Measurements from ENCODE around the gene FAM187B.
"Not testable (repeated sequence)": the region's sequence is repeated elsewhere in the genome, so short reads cannot be mapped to it uniquely, and the experiment has no call there.

FAM187B gene

GRCh38 chr19:35247526-35248309, 19.2 kb upstream of the FAM187B start:
- peak overlapping the region; percentile 27 for H2AFZ ChIP-seq (ENCODE audit: low read depth, low read length)
- H3K27me3 ChIP-seq (ENCODE audit: low read depth, low read length): peaks cover 40% of the 10 kb centered on the region
- peaks cover 3% of the 10 kb centered on the region; the same call in 1 of the 2 replicates for H3K9me3 ChIP-seq (ENCODE audit: insufficient read depth, low read length)
- no peaks in the 10 kb centered on the region for H3K79me2 ChIP-seq (ENCODE audit: low read length)
- H3K36me3 ChIP-seq (replicated peaks; ENCODE audit: low read depth, low read length): no peaks in the 10 kb centered on the region
- H3K9ac ChIP-seq (ENCODE audit: low read length): peak overlapping the region; percentile 46
- TF ChIP-seq CTCF (IDR thresholded peaks at IDR 0.05; ENCODE audit: low read depth, low read length) (peak; percentile 60), EZH2phosphoT487 (IDR thresholded peaks at IDR 0.05; ENCODE audit: low read depth) (no peak)
- peaks cover 10% of the 10 kb centered on the region for H3K4me1 ChIP-seq (ENCODE audit: low read length)
- H3K4me2 ChIP-seq (ENCODE audit: low read length): peak overlapping the region; percentile 98
- H3K4me3 ChIP-seq (ENCODE audit: low read length): peak overlapping the region; percentile 82
- H4K20me1 ChIP-seq (ENCODE audit: insufficient read depth, low read length): no peaks in the 10 kb centered on the region
- no peak overlapping the region for H3K27ac ChIP-seq (ENCODE audit: low read length)

GRCh38 chr19:35246466-35247092, 18.0 kb upstream of the FAM187B start:
- peaks cover 45% of the 10 kb centered on the region for H3K27me3 ChIP-seq (ENCODE audit: low read depth, low read length)
- no peak overlapping the region for H3K9ac ChIP-seq (ENCODE audit: low read length)
- H3K4me2 ChIP-seq (ENCODE audit: low read length): no peak overlapping the region
- no peak for TF ChIP-seq EZH2phosphoT487 (IDR thresholded peaks at IDR 0.05; ENCODE audit: low read depth)
- no peak for TF ChIP-seq CTCF (IDR thresholded peaks at IDR 0.05; ENCODE audit: low read depth, low read length)
- no peaks in the 10 kb centered on the region for H4K20me1 ChIP-seq (ENCODE audit: insufficient read depth, low read length)
- no peak overlapping the region for H2AFZ ChIP-seq (ENCODE audit: low read depth, low read length)
- peaks cover 8% of the 10 kb centered on the region for H3K9me3 ChIP-seq (ENCODE audit: insufficient read depth, low read length)
- peaks cover 10% of the 10 kb centered on the region for H3K4me1 ChIP-seq (ENCODE audit: low read length)
- H3K27ac ChIP-seq (ENCODE audit: low read length): no peak overlapping the region
- H3K36me3 ChIP-seq (replicated peaks; ENCODE audit: low read depth, low read length): no peaks in the 10 kb centered on the region
- H3K79me2 ChIP-seq (ENCODE audit: low read length): no peaks in the 10 kb centered on the region
- H3K4me3 ChIP-seq (ENCODE audit: low read length): no peak overlapping the region

- TF ChIP-seq CTCF (IDR thresholded peaks at IDR 0.05; ENCODE audit: low read depth, low read length) (no peak), EZH2phosphoT487 (IDR thresholded peaks at IDR 0.05; ENCODE audit: low read depth) (no peak)
- peaks cover 33% of the 10 kb centered on the region for H3K27me3 ChIP-seq (ENCODE audit: low read depth, low read length)
Measured at GRCh38 chr19:35241417-35241816, 12.9 kb upstream of the FAM187B start.

GRCh38 chr19:35240327-35240726, 11.8 kb upstream of the FAM187B start:
- H3K27ac ChIP-seq (ENCODE audit: low read length): no peak overlapping the region
- H3K9ac ChIP-seq (ENCODE audit: low read length): no peak overlapping the region
- H2AFZ ChIP-seq (ENCODE audit: low read depth, low read length): no peak overlapping the region
- no peak overlapping the region for H3K4me2 ChIP-seq (ENCODE audit: low read length)
- peaks cover 22% of the 10 kb centered on the region for H3K9me3 ChIP-seq (ENCODE audit: insufficient read depth, low read length)
- no peaks in the 10 kb centered on the region for H3K4me1 ChIP-seq (ENCODE audit: low read length)
- H3K79me2 ChIP-seq (ENCODE audit: low read length): no peaks in the 10 kb centered on the region
- no peaks in the 10 kb centered on the region for H4K20me1 ChIP-seq (ENCODE audit: insufficient read depth, low read length)
- no peak overlapping the region for H3K4me3 ChIP-seq (ENCODE audit: low read length)
- peaks cover 12% of the 10 kb centered on the region for H3K36me3 ChIP-seq (replicated peaks; ENCODE audit: low read depth, low read length)
- peaks cover 27% of the 10 kb centered on the region for H3K27me3 ChIP-seq (ENCODE audit: low read depth, low read length)
- TF ChIP-seq EZH2phosphoT487 (IDR thresholded peaks at IDR 0.05; ENCODE audit: low read depth) (no peak), CTCF (IDR thresholded peaks at IDR 0.05; ENCODE audit: low read depth, low read length) (no peak)

More at GRCh38 chr19:35241417-35241816, 12.9 kb upstream of the FAM187B start:
- H3K4me3 ChIP-seq (ENCODE audit: low read length): no peak overlapping the region
- H2AFZ ChIP-seq (ENCODE audit: low read depth, low read length): no peak overlapping the region
- H4K20me1 ChIP-seq (ENCODE audit: insufficient read depth, low read length): no peaks in the 10 kb centered on the region
- no peak overlapping the region for H3K9ac ChIP-seq (ENCODE audit: low read length)
- H3K4me1 ChIP-seq (ENCODE audit: low read length): no peaks in the 10 kb centered on the region
- H3K4me2 ChIP-seq (ENCODE audit: low read length): no peak overlapping the region
- no peaks in the 10 kb centered on the region for H3K79me2 ChIP-seq (ENCODE audit: low read length)
- peaks cover 22% of the 10 kb centered on the region for H3K9me3 ChIP-seq (ENCODE audit: insufficient read depth, low read length)
- H3K27ac ChIP-seq (ENCODE audit: low read length): no peak overlapping the region
- peaks cover 12% of the 10 kb centered on the region for H3K36me3 ChIP-seq (replicated peaks; ENCODE audit: low read depth, low read length)

GRCh38 chr19:35239597-35239996, 11.1 kb upstream of the FAM187B start:
- H3K4me1 ChIP-seq (ENCODE audit: low read length); H2AFZ ChIP-seq (ENCODE audit: low read depth, low read length); H4K20me1 ChIP-seq (ENCODE audit: insufficient read depth, low read length); H3K79me2 ChIP-seq (ENCODE audit: low read length); H3K27ac ChIP-seq (ENCODE audit: low read length); H3K4me3 ChIP-seq (ENCODE audit: low read length); H3K9ac ChIP-seq (ENCODE audit: low read length); H3K4me2 ChIP-seq (ENCODE audit: low read length): not testable (repeated sequence)
- Histone ChIP-seq H3K27me3 (ENCODE audit: low read depth, low read length) (peaks cover 28% of the 10 kb centered on the region), H3K9me3 (ENCODE audit: insufficient read depth, low read length) (peaks cover 20% of the 10 kb centered on the region), H3K36me3 (replicated peaks; ENCODE audit: low read depth, low read length) (peaks cover 12% of the 10 kb centered on the region)

All from OCI-LY3 (cell line).